ENCODE data around the gene S100A14.

The S100A14 gene

GRCh38 chr1:153638261-153638660 lies 22.1 kb upstream of the S100A14 start:
- DNase-seq: no peak

GRCh38 chr1:153636312-153636711 lies 20.2 kb upstream of the S100A14 start:
- DNase-seq: no peak

GRCh38 chr1:153635872-153636271 lies 19.7 kb upstream of the S100A14 start:
- DNase-seq: no peak

- DNase-seq: peak; percentile 95
Observed at GRCh38 chr1:153633754-153634665, 17.9 kb upstream of the S100A14 start, which contains the start of gene CHTOP. CHTOP (plus strand) TSS chr1:153634066; CDS start chr1:153636589, 2,523 bp downstream.

GRCh38 chr1:153633161-153633753 lies 17.1 kb upstream of the S100A14 start:
- DNase-seq: no peak

- DNase-seq: no peak
Observed at GRCh38 chr1:153631047-153632022, 15.2 kb upstream of the S100A14 start.

- no peak for DNase-seq
Observed at GRCh38 chr1:153630384-153630783, 14.3 kb upstream of the S100A14 start.

- no peak for DNase-seq
Observed at GRCh38 chr1:153629971-153630370, 13.8 kb upstream of the S100A14 start.

- no peak for DNase-seq
Observed at GRCh38 chr1:153629343-153629665, 13.2 kb upstream of the S100A14 start.

- DNase-seq: no peak
Observed at GRCh38 chr1:153628638-153629342, 12.7 kb upstream of the S100A14 start.

- DNase-seq: no peak
Observed at GRCh38 chr1:153627715-153628626, 11.8 kb upstream of the S100A14 start, which contains the start of gene S100A1. S100A1 (plus strand) TSS chr1:153628434; CDS start chr1:153630522, 2,088 bp downstream.

GRCh38 chr1:153626904-153627714 lies 11.0 kb upstream of the S100A14 start, which contains the start of gene S100A13:
S100A13 (minus strand) TSS chr1:153627505; CDS start chr1:153626472, 1,033 bp downstream.
- DNase-seq: peak; percentile 27

GRCh38 chr1:153626477-153626903 lies 10.4 kb upstream of the S100A14 start:
- DNase-seq: no peak

GRCh38 chr1:153624965-153625611 lies 9.0 kb upstream of the S100A14 start:
- DNase-seq: no peak

- DNase-seq: no peak
Observed at GRCh38 chr1:153623101-153623500, 7.0 kb upstream of the S100A14 start.

GRCh38 chr1:153619171-153619570 lies 3.0 kb upstream of the S100A14 start:
- no peak for DNase-seq

GRCh38 chr1:153617663-153618062 lies 1.5 kb upstream of the S100A14 start:
- no peak for DNase-seq

- DNase-seq: no peak
Observed at GRCh38 chr1:153616917-153617311, 789 bp upstream of the S100A14 start.

- DNase-seq: no peak
Observed at GRCh38 chr1:153615406-153615805, 719 bp downstream of the S100A14 start.

GRCh38 chr1:153614906-153615305 lies 1.2 kb downstream of the S100A14 start:
- no peak for DNase-seq
